ENCODE results near the gene SUN5. TPM values are rescaled to one million over a fixed set of nuclear protein-coding genes. Genes with fewer than 3 reads are reported as not detected.

The SUN5 gene
- not detected in 2 replicates for total RNA-seq (2021)
- long read RNA-seq = 0 reads

DNA sequence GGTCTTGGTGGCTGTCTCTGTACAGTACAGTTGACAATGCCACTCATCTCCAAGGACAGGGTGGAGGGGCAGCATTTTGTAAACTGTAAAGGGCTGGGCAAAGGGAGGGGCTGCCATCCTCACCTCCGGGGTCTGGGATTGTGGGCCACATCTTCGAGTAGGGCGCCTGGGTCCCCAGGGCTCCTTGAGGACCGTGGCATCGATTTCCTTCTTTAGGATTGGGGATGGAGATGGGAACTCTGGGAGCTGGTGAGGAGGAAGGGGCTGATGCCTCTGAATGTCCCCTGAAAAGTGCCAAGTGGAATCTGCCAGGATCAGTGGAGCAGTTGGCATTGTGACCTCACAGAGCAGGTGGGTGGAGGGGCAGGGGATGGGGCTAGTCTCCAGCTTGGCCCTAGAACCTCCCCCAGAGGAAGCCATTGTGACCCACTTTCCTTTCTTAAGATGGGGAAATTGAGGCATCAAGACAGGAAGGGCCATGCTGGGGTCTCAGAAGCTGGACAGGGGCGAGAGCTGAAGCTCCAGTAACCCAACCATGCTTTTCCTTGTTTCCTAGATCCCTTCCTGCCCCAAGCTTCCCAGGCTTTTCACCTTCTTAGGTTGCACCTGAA lies at the start of gene SUN5:
SUN5 (minus strand) TSS at position 293 of the 611 bp plus-strand sequence; CDS start at position 200, 93 bp downstream.
- Histone ChIP-seq H4K91ac (ENCODE audit: insufficient read length, low read depth, low read length) (no peak within 1 kb of the TSS), H3K4me1 (ENCODE audit: insufficient read depth, low read length) (no peaks in the 10 kb centered on the region), H3K23me2 (ENCODE audit: insufficient read length, low read depth, low read length, poor library complexity, severe bottlenecking) (no peaks in the 10 kb centered on the region), H2BK15ac (ENCODE audit: low read depth, low read length) (no peak within 1 kb of the TSS), H2AFZ (ENCODE audit: low read length) (no peak within 1 kb of the TSS), H3K79me1 (ENCODE audit: insufficient read depth, low read depth, low read length, poor library complexity, severe bottlenecking) (no peaks in the 10 kb centered on the region), H2AK5ac (ENCODE audit: insufficient read length, low read length) (no peak within 1 kb of the TSS), H3K9me3 (ENCODE audit: control insufficient read depth, low read depth, low read length) (no peaks in the 10 kb centered on the region), H3K4ac (ENCODE audit: low read depth, low read length) (no peak within 1 kb of the TSS), H3K27me3 (ENCODE audit: insufficient read depth, low read length) (no peaks in the 10 kb centered on the region), H2BK12ac (ENCODE audit: insufficient read length, low read depth, low read length) (no peak within 1 kb of the TSS), H3K27ac (ENCODE audit: insufficient read length, low read depth, low read length) (no peak within 1 kb of the TSS), H3K9ac (ENCODE audit: extremely low read depth, insufficient read length, low read length) (no peak within 1 kb of the TSS), H3K14ac (ENCODE audit: insufficient read depth, low read length) (no peak within 1 kb of the TSS), H4K20me1 (ENCODE audit: control insufficient read depth, insufficient read depth, insufficient read length) (no peaks in the 10 kb centered on the region), H3K4me2 (ENCODE audit: insufficient read depth, insufficient read length, low read length) (no peak within 1 kb of the TSS), H4K5ac (ENCODE audit: insufficient read length, low read depth, low read length) (no peak within 1 kb of the TSS), H3K18ac (ENCODE audit: insufficient read length, low read depth, low read length) (no peak within 1 kb of the TSS), H4K8ac (replicated peaks; ENCODE audit: insufficient read length, low read depth, low read length) (no peak within 1 kb of the TSS), H2BK20ac (ENCODE audit: low read depth, low read length, poor library complexity, severe bottlenecking) (no peak within 1 kb of the TSS), H3K56ac (ENCODE audit: insufficient read length, low read depth, low read length) (no peak within 1 kb of the TSS), H3K23ac (ENCODE audit: insufficient read length, low read depth, low read length) (no peak within 1 kb of the TSS), H2BK5ac (ENCODE audit: insufficient read length, low read length) (no peak within 1 kb of the TSS), H3T11ph (ENCODE audit: low read length) (no peak within 1 kb of the TSS), H3K79me2 (ENCODE audit: insufficient read depth, low read length) (no peaks in the 10 kb centered on the region), H2BK120ac (ENCODE audit: low read depth, low read length, poor library complexity, severe bottlenecking) (no peak within 1 kb of the TSS)
- Mint-ChIP-seq H3K36me3 (ENCODE audit: insufficient read depth in 1 of 3, low read depth in 3 of 3) (peaks cover 0 to 4% (median 0%) of the 10 kb centered on the region in 3 experiments; a peak in 3 of 7 replicates), H3K9me3 (peaks cover 5% of the 10 kb centered on the region in 2 experiments; a peak in 3 of 5 replicates), H3K27me3 (ENCODE audit: low read depth) (peaks cover 9% of the 10 kb centered on the region), H3K27ac (peak within 1 kb of the TSS in 1 of 3 experiments; percentile 35; a peak in 1 of 7 replicates), H3K4me3 (no peak within 1 kb of the TSS; a peak in 1 of 5 replicates), H3K4me1 (no peaks in the 10 kb centered on the region)
- no peak for DNase-seq
- WGBS (ENCODE audit: extremely low coverage, insufficient read length, low lambda C conversion rate) = no CpG with 5 or more reads among the region's 6 CpGs
- TF ChIP-seq CTCF (conservative IDR thresholded peaks at IDR 0.05) = no peak
